OCI-LY1 (cell line): ENCODE data around the gene LYRM7.

Experiments used
- H2AFZ ChIP-seq: fragments of 200-600 bp; sonication (generic), shearing (Covaris generic); 2 replicates; pipeline ENCODE4 v1.6.0; 2014; ENCODE audit warnings: antibody characterized with exemption, mild to moderate bottlenecking, low read length
- H3F3A ChIP-seq: fragments of 200-600 bp; sonication (generic), shearing (Covaris generic); 2 replicates; pipeline ENCODE4 v1.6.0; 2014; ENCODE audit warnings: mild to moderate bottlenecking, antibody characterized with exemption, low read length, moderate library complexity; ENCODE audit not compliant: insufficient read depth
- H3K27ac ChIP-seq: fragments of 200-600 bp; sonication (generic); 2 replicates; pipeline ENCODE4 v1.5.1; 2014; ENCODE audit warnings: low read length, mixed run types, mild to moderate bottlenecking, low read depth; ENCODE audit not compliant: poor library complexity, severe bottlenecking
- H3K27me3 ChIP-seq: fragments of 200-600 bp; sonication (generic); 2 replicates; pipeline ENCODE4 v1.6.0; 2014; ENCODE audit warnings: antibody characterized with exemption, mild to moderate bottlenecking, low read length, moderate library complexity; ENCODE audit not compliant: insufficient read depth
- H3K36me3 ChIP-seq: fragments of 200-600 bp; sonication (generic); 2 replicates; pipeline ENCODE4 v1.6.1; 2014; ENCODE audit warnings: mild to moderate bottlenecking, antibody characterized with exemption, low read length, moderate library complexity, mixed read lengths; ENCODE audit not compliant: insufficient read depth
- H3K4me1 ChIP-seq: fragments of 200-600 bp; sonication (generic); 2 replicates; pipeline ENCODE4 v1.5.1; 2014; ENCODE audit warnings: mild to moderate bottlenecking, low read length, moderate library complexity; ENCODE audit not compliant: insufficient read depth, severe bottlenecking
- H3K4me2 ChIP-seq: fragments of 200-600 bp; sonication (generic), shearing (Covaris generic); 2 replicates; pipeline ENCODE4 v1.6.1; 2014; ENCODE audit warnings: low read length
- H3K4me3 ChIP-seq: fragments of 200-600 bp; sonication (generic); 2 replicates; pipeline ENCODE4 v1.5.1; 2014; ENCODE audit warnings: low read length, low read depth, mild to moderate bottlenecking, mixed read lengths; ENCODE audit not compliant: poor library complexity, severe bottlenecking
- H3K79me2 ChIP-seq: fragments of 200-600 bp; shearing (Covaris generic); 2 replicates; pipeline ENCODE4 v1.6.1; 2016; ENCODE audit warnings: mixed run types, low read length, mixed read lengths; ENCODE audit not compliant: insufficient read depth
- H3K9ac ChIP-seq: fragments of 200-600 bp; sonication (generic), shearing (Covaris generic); 2 replicates; pipeline ENCODE4 v1.6.1; 2014; ENCODE audit warnings: mild to moderate bottlenecking, low read length, mixed read lengths
- H3K9me2 ChIP-seq: fragments of 200-600 bp; sonication (generic), shearing (Covaris generic); 2 replicates; pipeline ENCODE4 v1.6.1; 2014; ENCODE audit warnings: low read depth, mild to moderate bottlenecking, low read length, mixed read lengths
- H3K9me3 ChIP-seq: fragments of 200-600 bp; shearing (Covaris generic); 2 replicates; pipeline ENCODE4 v1.6.1; 2014; ENCODE audit warnings: low read length, mixed read lengths
- H4K20me1 ChIP-seq: fragments of 200-600 bp; sonication (generic), shearing (Covaris generic); 2 replicates; pipeline ENCODE4 v1.6.0; 2016; ENCODE audit warnings: mild to moderate bottlenecking, low read length; ENCODE audit not compliant: insufficient read depth
- EZH2 ChIP-seq: fragments of 200-600 bp; sonication (generic), shearing (Covaris generic); IDR thresholded peaks from 2 replicates; pipeline ENCODE4 v1.8.0; 2017; ENCODE audit warnings: borderline replicate concordance, mixed run types, mild to moderate bottlenecking, antibody characterized with exemption, low read length, moderate library complexity, mixed read lengths
- TF ChIP-seq, protein P1 (sequence below): fragments of 200-600 bp; sonication (generic), shearing (Covaris generic); IDR thresholded peaks from 2 replicates; pipeline ENCODE4 v1.5.1; 2017; ENCODE audit warnings: mild to moderate bottlenecking, antibody characterized with exemption, low read length, moderate library complexity, mixed read lengths

The LYRM7 gene

GRCh38 chr5:131163276-131164119 is 7.2 kb upstream of the LYRM7 start:
- Histone ChIP-seq H3K4me1 (peaks cover 23% of the 10 kb centered on the region), H3K9me2 (no peaks in the 10 kb centered on the region), H3K9me3 (no peaks in the 10 kb centered on the region), H3K27ac (peak overlapping the region; percentile 88), H4K20me1 (no peaks in the 10 kb centered on the region), H3K79me2 (peaks cover 32% of the 10 kb centered on the region), H3F3A (no peaks in the 10 kb centered on the region), H3K4me3 (peak overlapping the region; percentile 100), H3K27me3 (no peaks in the 10 kb centered on the region), H3K4me2 (peak overlapping the region; percentile 96), H2AFZ (no peak overlapping the region), H3K9ac (peak overlapping the region; percentile 94), H3K36me3 (peaks cover 52% of the 10 kb centered on the region)
- TF ChIP-seq, protein P1, sequence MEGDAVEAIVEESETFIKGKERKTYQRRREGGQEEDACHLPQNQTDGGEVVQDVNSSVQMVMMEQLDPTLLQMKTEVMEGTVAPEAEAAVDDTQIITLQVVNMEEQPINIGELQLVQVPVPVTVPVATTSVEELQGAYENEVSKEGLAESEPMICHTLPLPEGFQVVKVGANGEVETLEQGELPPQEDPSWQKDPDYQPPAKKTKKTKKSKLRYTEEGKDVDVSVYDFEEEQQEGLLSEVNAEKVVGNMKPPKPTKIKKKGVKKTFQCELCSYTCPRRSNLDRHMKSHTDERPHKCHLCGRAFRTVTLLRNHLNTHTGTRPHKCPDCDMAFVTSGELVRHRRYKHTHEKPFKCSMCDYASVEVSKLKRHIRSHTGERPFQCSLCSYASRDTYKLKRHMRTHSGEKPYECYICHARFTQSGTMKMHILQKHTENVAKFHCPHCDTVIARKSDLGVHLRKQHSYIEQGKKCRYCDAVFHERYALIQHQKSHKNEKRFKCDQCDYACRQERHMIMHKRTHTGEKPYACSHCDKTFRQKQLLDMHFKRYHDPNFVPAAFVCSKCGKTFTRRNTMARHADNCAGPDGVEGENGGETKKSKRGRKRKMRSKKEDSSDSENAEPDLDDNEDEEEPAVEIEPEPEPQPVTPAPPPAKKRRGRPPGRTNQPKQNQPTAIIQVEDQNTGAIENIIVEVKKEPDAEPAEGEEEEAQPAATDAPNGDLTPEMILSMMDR = no peak
- no peak for TF ChIP-seq EZH2

GRCh38 chr5:131164191-131165118 is 6.3 kb upstream of the LYRM7 start:
- no peaks in the 10 kb centered on the region for H4K20me1 ChIP-seq
- H3K9me2 ChIP-seq = no peaks in the 10 kb centered on the region

DNA sequence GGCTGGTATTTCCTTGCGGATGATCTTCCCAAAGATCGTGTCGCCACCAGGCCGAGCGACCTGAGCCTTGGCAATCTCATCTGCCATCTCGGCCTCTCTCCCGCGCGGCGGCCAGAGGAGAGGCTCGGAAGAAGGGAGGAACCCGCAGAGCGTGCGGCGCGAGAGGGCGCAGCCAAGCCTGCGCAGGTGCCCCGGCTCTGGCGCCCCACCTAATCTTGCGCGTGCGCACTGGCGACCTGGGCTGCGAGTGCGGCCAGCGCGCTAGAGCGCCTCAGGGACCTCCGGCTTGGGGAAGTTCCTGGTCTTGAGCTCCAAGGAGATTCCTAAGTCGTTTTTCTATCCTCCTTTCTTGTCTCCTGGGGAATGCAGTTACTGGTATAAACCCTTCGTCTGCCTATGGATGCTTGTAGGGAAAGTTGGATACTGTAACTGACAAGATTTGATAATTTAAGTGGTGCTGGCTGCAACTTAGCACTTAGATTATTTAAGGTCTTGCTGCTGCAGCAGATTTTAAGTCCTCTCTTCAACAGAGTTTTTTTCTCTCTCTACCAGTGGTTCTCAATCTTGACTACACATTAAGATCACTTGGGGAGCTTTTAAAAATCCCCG is 5.5 kb upstream of the LYRM7 start, which contains the start of gene HINT1:
Gene HINT1 (minus strand): TSS at position 138 of the 609 bp plus-strand sequence. CDS start 51 bp downstream, at position 87.
- H3K4me1 ChIP-seq = peaks cover 32% of the 10 kb centered on the region
- H2AFZ ChIP-seq = no peak within 1 kb of the TSS
- H3K27me3 ChIP-seq = no peaks in the 10 kb centered on the region
- H3K4me2 ChIP-seq = peak within 1 kb of the TSS; percentile 96
- peak within 1 kb of the TSS; percentile 100 for H3K4me3 ChIP-seq
- no peaks in the 10 kb centered on the region for H4K20me1 ChIP-seq
- H3K9ac ChIP-seq = peak within 1 kb of the TSS; percentile 94
- TF ChIP-seq, protein P1 = peak; percentile 28; the same call in 1 of the 2 replicates
- TF ChIP-seq EZH2 = no peak
- H3K9me2 ChIP-seq = no peaks in the 10 kb centered on the region
- peaks cover 35% of the 10 kb centered on the region for H3K36me3 ChIP-seq
- peak within 1 kb of the TSS; percentile 88 for H3K27ac ChIP-seq
- H3F3A ChIP-seq = no peaks in the 10 kb centered on the region
- no peaks in the 10 kb centered on the region for H3K9me3 ChIP-seq
- peaks cover 32% of the 10 kb centered on the region for H3K79me2 ChIP-seq

More at GRCh38 chr5:131164191-131165118, 6.3 kb upstream of the LYRM7 start:
- Histone ChIP-seq H2AFZ (no peak overlapping the region), H3K9ac (peak overlapping the region; percentile 94), H3K4me3 (peak overlapping the region; percentile 100), H3K79me2 (peaks cover 32% of the 10 kb centered on the region), H3K36me3 (peaks cover 42% of the 10 kb centered on the region), H3K4me2 (peak overlapping the region; percentile 96), H3K4me1 (peaks cover 24% of the 10 kb centered on the region), H3K27ac (peak overlapping the region; percentile 88), H3K9me3 (no peaks in the 10 kb centered on the region), H3F3A (no peaks in the 10 kb centered on the region), H3K27me3 (no peaks in the 10 kb centered on the region)
- no peak for TF ChIP-seq EZH2
- TF ChIP-seq, protein P1 = no peak
